Body of pancreas (tissue), 4 donors: ENCODE results near the gene OR10H5. TPM values are rescaled to one million over a fixed set of nuclear protein-coding genes. Genes with fewer than 3 reads are reported as not detected.
A peak's percentile ranks its signal among the peaks of the same experiment; 100 is the strongest.
"Not testable (repeated sequence)": the region's sequence is repeated elsewhere in the genome, so short reads cannot be mapped to it uniquely, and the experiment has no call there.

Source experiments
- ATAC-seq: fragments of 150-250 bp; one replicate; pipeline ENCODE4 v1.9.1; 2016
- DNase-seq, 4 donors: peaks; one replicate each; pipeline ENCODE4 v3.0.0-alpha.2; 2019
- H3K27ac ChIP-seq, 4 donors: fragments of 200-600 bp; sonication (generic); 1 replicate in 3 of 4; 2 replicates in 1 of 4; pipeline versions ENCODE4 v1.5.1 to v1.6.1; 2016 to 2019; ENCODE audit warnings: mild to moderate bottlenecking in 1 of 4, mixed read lengths in 1 of 4, moderate library complexity in 1 of 4
- H3K27me3 ChIP-seq, 2 donors: fragments of 200-600 bp; sonication (generic); one replicate each; pipeline ENCODE4 v1.6.0; 2016; ENCODE audit warnings: mild to moderate bottlenecking in 1 of 2
- H3K36me3 ChIP-seq, 2 donors: fragments of 200-600 bp; sonication (generic); replicated peaks in 1 of 2; 2 replicates each; pipeline ENCODE4 v1.5.1; 2016; ENCODE audit warnings: low read depth in 2 of 2; ENCODE audit not compliant: insufficient read depth in 1 of 2
- H3K4me1 ChIP-seq: fragments of 200-600 bp; sonication (generic); one replicate; pipeline ENCODE4 v1.6.0; 2016
- H3K4me3 ChIP-seq, 2 donors: fragments of 200-600 bp; sonication (generic); 1 replicate in 1 of 2; 2 replicates in 1 of 2; pipeline ENCODE4 v1.5.1; 2016 to 2019
- H3K9me3 ChIP-seq, 3 donors: fragments of 200-600 bp; sonication (generic); 1 replicate in 2 of 3; 2 replicates in 1 of 3; pipeline ENCODE4 v1.5.1; 2016
- CTCF ChIP-seq, 7 experiments: fragments of 450-650 bp in 4 of 7; fragments of 200-600 bp in 3 of 7; sonication (generic) in 3 of 7; IDR thresholded peaks; one replicate each; pipeline ENCODE4 v1.5.1; 2016 to 2019; ENCODE audit warnings: antibody characterized with exemption in 7 of 7
- POLR2A ChIP-seq, 3 donors: fragments of 450-650 bp; IDR thresholded peaks; one replicate each; pipeline ENCODE4 v1.6.1; 2016; ENCODE audit warnings: antibody characterized with exemption in 3 of 3, mild to moderate bottlenecking in 2 of 3
- WGBS, 2 donors: methylation state at CpG; one replicate each; pipeline ENCODE4 v1.1.5; 2017; 5-methylcytosine and 5-hydroxymethylcytosine counted together
- intact Hi-C: fragments of 100-400 bp; cut with DNase I; formaldehyde crosslinking; loops from one replicate; pipeline ENCODE4 v1.15.1; 2023
- total RNA-seq, 2 donors: library from RNA; depleted of rRNA; stranded (reverse); fragments of >200 nt; gene quantifications; one replicate each; pipeline ENCODE4 v1.1.0, GENCODE V29; 2016

The OR10H5 gene
- total RNA-seq, 2 donors from 2014 or later, result not detected

GRCh38 chr19:15820646-15821045 is 33.2 kb downstream of the OR10H5 start:
- no peak for TF ChIP-seq CTCF (IDR thresholded peaks at IDR 0.05)
- TF ChIP-seq POLR2A (IDR thresholded peaks at IDR 0.05), result no peak
- DNase-seq, result no peak
- H3K27me3 ChIP-seq, result no peaks in the 10 kb centered on the region
- 81 to 83% methylated on average over 3 to 8 of the region's 8 CpGs for WGBS, 2 donors
- H3K4me1 ChIP-seq, result no peaks in the 10 kb centered on the region
- H3K4me3 ChIP-seq, result no peak overlapping the region
- no peak for ATAC-seq
- H3K27ac ChIP-seq, result no peak overlapping the region
- no peaks in the 10 kb centered on the region for H3K36me3 ChIP-seq
- no peaks in the 10 kb centered on the region for H3K9me3 ChIP-seq
- intact Hi-C loops, result no loop called here

DNA sequence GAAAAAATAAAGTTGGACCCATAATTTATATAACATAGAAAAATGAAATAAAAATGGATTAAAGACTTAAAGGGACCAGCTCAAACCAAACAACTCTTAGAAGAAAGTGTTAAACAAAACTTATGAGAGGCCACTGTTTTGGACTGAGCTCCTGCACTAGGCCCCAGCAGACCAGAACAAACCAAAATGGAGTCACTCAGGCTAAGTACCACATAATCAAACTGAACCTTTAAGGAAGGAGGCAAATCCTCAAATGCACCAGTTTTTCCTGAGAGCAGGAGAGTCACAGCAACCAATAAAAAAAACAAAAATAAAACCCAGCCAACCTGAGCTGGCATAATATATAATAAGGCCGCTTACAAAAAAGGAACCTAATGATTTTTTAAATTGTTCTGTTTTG is 38.3 kb downstream of the OR10H5 start:
- no peak for TF ChIP-seq CTCF (IDR thresholded peaks at IDR 0.05)
- no peak for TF ChIP-seq POLR2A (IDR thresholded peaks at IDR 0.05)
- Histone ChIP-seq H3K9me3 (no peaks in the 10 kb centered on the region), H3K27ac (no peak overlapping the region), H3K27me3 (no peaks in the 10 kb centered on the region), H3K4me3 (no peak overlapping the region), H3K4me1 (peaks cover 14% of the 10 kb centered on the region), H3K36me3 (no peaks in the 10 kb centered on the region)
- DNase-seq (no peak), ATAC-seq (no peak)
- WGBS, 2 donors, result 31 to 78% methylated on average over 1 of the region's 1 CpG
- intact Hi-C loops, result no loop called here

- Histone ChIP-seq H3K27ac (no peak overlapping the region), H3K27me3 (no peaks in the 10 kb centered on the region), H3K4me1 (peaks cover 14% of the 10 kb centered on the region), H3K9me3 (no peaks in the 10 kb centered on the region), H3K36me3 (no peaks in the 10 kb centered on the region), H3K4me3 (no peak overlapping the region)
- intact Hi-C loops, result no loop called here
- DNase-seq (no peak), ATAC-seq (no peak)
- 56 to 67% methylated on average over 7 of the region's 7 CpGs for WGBS, 2 donors
- no peak for TF ChIP-seq POLR2A (IDR thresholded peaks at IDR 0.05)
- TF ChIP-seq CTCF (IDR thresholded peaks at IDR 0.05), result no peak
Observed at GRCh38 chr19:15828121-15828610, 40.7 kb downstream of the OR10H5 start.

DNA sequence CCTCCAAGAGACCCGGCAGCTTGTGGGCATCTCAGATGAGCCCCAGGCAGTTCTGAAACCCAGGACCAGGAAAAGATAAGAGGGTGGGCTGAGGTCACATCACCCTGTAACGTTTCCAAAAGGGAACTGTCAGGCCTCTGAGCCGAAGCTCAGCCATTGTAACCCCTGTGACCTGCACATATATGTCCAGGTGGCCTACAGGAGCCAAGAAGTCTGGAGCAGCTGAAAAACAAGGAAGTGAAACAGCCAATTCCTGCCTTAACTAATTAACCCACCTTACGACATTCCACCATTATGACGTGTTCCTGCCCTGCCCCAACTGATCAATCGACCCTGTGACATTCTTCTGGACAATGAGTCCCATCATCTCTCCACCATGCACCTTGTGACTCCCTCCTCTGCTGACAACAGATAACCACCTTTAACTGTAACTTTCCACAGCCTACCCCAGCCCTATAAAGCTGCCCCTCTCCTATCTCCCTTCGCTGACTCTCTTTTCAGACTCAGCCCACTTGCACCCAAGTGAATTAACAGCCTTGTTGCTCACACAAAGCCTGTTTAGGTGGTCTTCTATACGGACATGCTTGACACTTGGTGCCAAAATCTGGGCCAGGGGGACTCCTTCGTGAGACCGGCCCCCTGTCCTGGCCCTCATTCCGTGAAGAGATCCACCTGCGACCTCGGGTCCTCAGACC is 41.3 kb downstream of the OR10H5 start:
- DNase-seq (peak in 2 of 4 donors; percentile 17 to 29), ATAC-seq (peak; percentile 60)
- H3K27ac ChIP-seq, H3K9me3 ChIP-seq, H3K36me3 ChIP-seq, H3K27me3 ChIP-seq, H3K4me3 ChIP-seq, intact Hi-C loops: not testable (repeated sequence)
- WGBS, 2 donors, result 39 to 50% methylated on average over 12 to 13 of the region's 13 CpGs
- peaks cover 14% of the 10 kb centered on the region for H3K4me1 ChIP-seq

- 72 to 77% methylated on average over 10 of the region's 10 CpGs for WGBS, 2 donors
- intact Hi-C loops, result no loop called here
Observed at GRCh38 chr19:15829306-15829698, 41.8 kb downstream of the OR10H5 start.

More at GRCh38 chr19:15829306-15829698, 41.8 kb downstream of the OR10H5 start:
- Histone ChIP-seq H3K4me1 (peaks cover 14% of the 10 kb centered on the region), H3K4me3 (no peak overlapping the region), H3K9me3 (no peaks in the 10 kb centered on the region), H3K36me3 (no peaks in the 10 kb centered on the region), H3K27me3 (no peaks in the 10 kb centered on the region), H3K27ac (no peak overlapping the region)
- no peak for DNase-seq
- TF ChIP-seq CTCF (IDR thresholded peaks at IDR 0.05), result no peak
- no peak for TF ChIP-seq POLR2A (IDR thresholded peaks at IDR 0.05)
- ATAC-seq, result no peak
